GM21367 (cell line): ENCODE measurements around the gene PADI1.

Experiments
- ATAC-seq: cut with Tn5 transposase; IDR thresholded peaks from one replicate; pipeline ENCODE4 v1.9.1; 2021; ENCODE audit not compliant: unreplicated experiment

The PADI1 gene

DNA sequence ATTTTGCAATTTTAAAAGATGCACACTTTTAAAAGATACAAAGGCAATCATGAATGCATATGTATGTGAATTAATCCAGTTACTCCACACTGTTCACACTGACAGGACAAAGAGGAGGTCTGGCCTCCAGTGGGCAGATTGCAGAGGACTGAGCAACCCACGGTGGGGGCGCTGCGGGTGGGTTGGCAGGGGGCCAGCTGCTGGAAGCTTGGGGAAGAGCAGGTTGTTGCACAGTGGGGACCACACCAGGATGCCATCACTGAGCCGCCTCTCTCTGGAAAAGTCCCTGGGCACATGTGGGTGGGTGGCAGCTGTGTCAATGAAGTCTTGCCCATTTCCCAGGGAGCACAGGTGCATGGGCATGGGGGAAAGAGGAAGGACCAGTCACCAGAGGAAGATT, 90.4 kb downstream of the PADI1 start:
- ATAC-seq, result no peak
